SHP77 treated with DMSO at 0.1 percent for 48 hours (cell line): ENCODE results near the gene IL4I1.

Source experiments
- DNase-seq: peaks from one replicate; lab custom pipeline; 2025; lab: John Stamatoyannopoulos, UW

Gene IL4I1

GRCh38 chr19:49863935-49864320 lies 32.8 kb downstream of the IL4I1 start:
- no peak for DNase-seq

- DNase-seq, result no peak
These were observed 33.3 kb downstream of the IL4I1 start for GRCh38 chr19:49863254-49863934.

GRCh38 chr19:49862391-49863253 lies 34.1 kb downstream of the IL4I1 start:
- no peak for DNase-seq

- DNase-seq, result no peak
These were observed 34.9 kb downstream of the IL4I1 start for GRCh38 chr19:49861541-49862378.

- DNase-seq, result no peak
These were observed 35.6 kb downstream of the IL4I1 start for GRCh38 chr19:49861107-49861506.

GRCh38 chr19:49860336-49861102 lies 36.2 kb downstream of the IL4I1 start:
- DNase-seq, result no peak

- DNase-seq, result no peak
These were observed 36.9 kb downstream of the IL4I1 start for GRCh38 chr19:49859682-49860335.

- no peak for DNase-seq
These were observed 38.4 kb downstream of the IL4I1 start for GRCh38 chr19:49858088-49858985.

GRCh38 chr19:49857838-49858087 lies 38.9 kb downstream of the IL4I1 start:
- DNase-seq, result no peak

GRCh38 chr19:49857061-49857837 lies 39.4 kb downstream of the IL4I1 start:
- no peak for DNase-seq

GRCh38 chr19:49856574-49857021 lies 40.1 kb downstream of the IL4I1 start:
- no peak for DNase-seq

- DNase-seq, result no peak
These were observed 40.8 kb downstream of the IL4I1 start for GRCh38 chr19:49855676-49856573.

GRCh38 chr19:49855277-49855675 lies 41.4 kb downstream of the IL4I1 start:
- no peak for DNase-seq

- no peak for DNase-seq
These were observed 42.1 kb downstream of the IL4I1 start for GRCh38 chr19:49854378-49855263.

GRCh38 chr19:49853852-49854377 lies 42.8 kb downstream of the IL4I1 start:
- no peak for DNase-seq

GRCh38 chr19:49852631-49853126 lies 44.0 kb downstream of the IL4I1 start:
- DNase-seq, result no peak
